Heart right ventricle (tissue), 16 donors: ENCODE data around the gene CHD3. TPM values are rescaled to one million over a fixed set of nuclear protein-coding genes. Genes with fewer than 3 reads are reported as not detected.
"Not testable (repeated sequence)": the region's sequence is repeated elsewhere in the genome, so short reads cannot be mapped to it uniquely, and the experiment has no call there.

Source experiments
- ATAC-seq, 8 donors: fragments of 200-7000 bp; cut with Tn5 transposase; one replicate each; pipeline ENCODE4 v1.9.1; 2020; ENCODE audit warnings: mild to moderate bottlenecking in 8 of 8, moderate library complexity in 8 of 8, moderate number of reproducible peaks in 1 of 8
- DNase-seq, 2 donors: peaks; one replicate each; pipeline ENCODE4 v3.0.0-alpha.2; 2020
- H3K27ac ChIP-seq, 10 donors: fragments of 200-600 bp; sonication (generic) in 2 of 10; one replicate each; pipeline versions ENCODE4 v1.5.0 to v1.8.0; 2020 to 2022; ENCODE audit warnings: mild to moderate bottlenecking in 3 of 10
- H3K27me3 ChIP-seq, 7 donors: fragments of 200-600 bp; one replicate each; pipeline ENCODE4 v1.8.0; 2021 to 2022; ENCODE audit warnings: mild to moderate bottlenecking in 2 of 7
- H3K36me3 ChIP-seq, 9 donors: fragments of 200-600 bp; sonication (generic) in 1 of 9; one replicate each; pipeline versions ENCODE4 v1.5.0 to v1.8.0; 2020 to 2022; ENCODE audit warnings: mild to moderate bottlenecking in 2 of 9
- H3K4me1 ChIP-seq, 9 donors: fragments of 200-600 bp; sonication (generic) in 1 of 9; one replicate each; pipeline versions ENCODE4 v1.5.0 to v1.8.0; 2020 to 2022; ENCODE audit warnings: mild to moderate bottlenecking in 4 of 9
- H3K4me3 ChIP-seq, 10 donors: fragments of 200-600 bp; sonication (generic) in 2 of 10; one replicate each; pipeline versions ENCODE4 v1.5.0 to v1.8.0; 2020 to 2022; ENCODE audit warnings: mild to moderate bottlenecking in 7 of 10, moderate library complexity in 2 of 10
- H3K9me3 ChIP-seq, 11 donors: fragments of 200-600 bp in 10 of 11; sonication (generic) in 2 of 11; one replicate each; pipeline versions ENCODE4 v1.5.0 to v1.8.0; 2013 to 2022; ENCODE audit warnings: mild to moderate bottlenecking in 2 of 11, control low read depth in 1 of 11, moderate library complexity in 1 of 11
- CTCF ChIP-seq, 9 donors: fragments of 200-600 bp; sonication (generic) in 2 of 9; IDR thresholded peaks; one replicate each; pipeline versions ENCODE4 v1.5.0 to v1.8.0; 2021 to 2022; ENCODE audit warnings: antibody characterized with exemption in 9 of 9, mild to moderate bottlenecking in 5 of 9, moderate library complexity in 1 of 9
- WGBS, 2 donors: extraction: QIAGEN DNeasy Blood & Tissue Kit; methylation state at CpG; one replicate each; pipeline ENCODE4 v1.1.7; 2013; ENCODE audit warnings: inconsistent platforms in 1 of 2; 5-methylcytosine and 5-hydroxymethylcytosine counted together
- intact Hi-C, 10 donors: fragments of 100-400 bp; cut with DNase I; formaldehyde crosslinking; loops; one replicate each; pipeline versions ENCODE4 v1.11.1 to v1.14.2; 2022
- polyA plus RNA-seq, 2 donors: library from polyadenylated mRNA; stranded (reverse); fragments of 200-250 nt; gene quantifications; one replicate each; pipeline ENCODE4 v1.2.3, GENCODE V29; 2013
- total RNA-seq, 10 donors: library from RNA; stranded (reverse); fragmentation: NEBNext Ultra II Directional in 3 of 10; extraction: Animal tissue kit (Norgen Biotek cat#: 25700) in 3 of 10; gene quantifications; one replicate each; pipeline versions ENCODE4 v1.2.1 to v1.2.4, GENCODE V29; 2021 to 2023
- donor health status: Arrhythmogenic right ventricular cardiomyopathy.
- donor health status: ischemic (EF 13 %, LVEDD 7.1; RV severe dilation, severe dysfunction).
- donor health status: healthy with polysubstance abuse.
- donor health status: DM: no; HTN: yes; CAD: no.
- donor health status: DM: no; HTN: no; CAD: no.
- donor health status: ischemic (EF 25% LVEDD 6.9; RV normal size, moderate dysfunction).
- donor health status: ischemic (EF 25% LVEDD 5.7; RV mildly dilated, moderate dysfunction).
- donor health status: healthy.
- donor health status: DM: yes; HTN: yes; CAD: no.
- donor health status: Ischemic cardiomyopathy.
- donor health status: ischemic (EF 35%, LVEDD 5.7; RV mildly dilated, moderate dysfunction).
- donor health status: nonischemic (EF 11% LVEDD 7.7; RV severe dilation, severe dysfunction).
- donor health status: DM: yes; HTN: yes; CAD: no.
- donor health status: PGD.
- donor health status: ischemic (EF 29% LVEDD 5.4; RV normal size, mild dysfunction).
- donor health status: nonischemic (EF 23%, LVEDD 6.1; RV moderate dilation, normal function).

CHD3 gene
- total and polyA plus RNA-seq, 12 donors, result 8.2 to 29.0 (median 11.1) TPM

GRCh38 chr17:7859028-7859427, 29.6 kb upstream of the CHD3 start:
- Histone ChIP-seq H3K9me3 (no peaks in the 10 kb centered on the region), H3K27me3 (no peaks in the 10 kb centered on the region), H3K36me3 (peaks cover 0 to 50% (median 1%) of the 10 kb centered on the region in 9 donors), H3K4me1 (peaks cover 0 to 47% (median 32%) of the 10 kb centered on the region in 9 donors), H3K4me3 (peak overlapping the region in 7 of 10 donors; percentile 65 to 72 (median 69)), H3K27ac (peak overlapping the region in 5 of 10 donors; percentile 85 to 98 (median 94))
- TF ChIP-seq CTCF (IDR thresholded peaks at IDR 0.05), result no peak
- intact Hi-C loops, result loop anchor here in 6 of 10 donors (5.0 to 10.0 kb wide), 4 partner anchors 37 to 296 kb away; partner anchors contain the start of genes PER1 (in 1 of the 6) and RNF227 (in 1 of the 6)
- no peak for ATAC-seq
- WGBS, 2 donors, result 83 to 84% methylated on average over 8 of the region's 8 CpGs
- DNase-seq, result no peak

GRCh38 chr17:7862692-7863437, 25.7 kb upstream of the CHD3 start:
- peaks cover 0 to 4% (median 0%) of the 10 kb centered on the region in 11 donors for H3K9me3 ChIP-seq
- DNase-seq (peak in 1 of 2 donors; percentile 62), ATAC-seq (no peak)
- WGBS, 2 donors, result 40 to 44% methylated on average over 3 of the region's 3 CpGs
- peak; percentile 65 to 83 (median 81) for TF ChIP-seq CTCF (IDR thresholded peaks at IDR 0.05)
- no peaks in the 10 kb centered on the region for H3K27me3 ChIP-seq
- peaks cover 0 to 65% (median 0%) of the 10 kb centered on the region in 9 donors for H3K36me3 ChIP-seq
- no peak overlapping the region for H3K27ac ChIP-seq
- H3K4me3 ChIP-seq, result no peak overlapping the region
- H3K4me1 ChIP-seq, result peaks cover 0 to 26% (median 14%) of the 10 kb centered on the region in 9 donors
- intact Hi-C loops, result loop anchor here (1.0 to 10.0 kb wide), 13 partner anchors 26 to 194 kb away; partner anchors contain the start of gene CHD3 (in 1 of the 10)

GRCh38 chr17:7864384-7864783, 24.2 kb upstream of the CHD3 start:
- not testable (repeated sequence) for ATAC-seq, DNase-seq, H3K27me3 ChIP-seq, H3K9me3 ChIP-seq, H3K27ac ChIP-seq, H3K4me3 ChIP-seq
- Histone ChIP-seq H3K36me3 (peaks cover 0 to 73% (median 0%) of the 10 kb centered on the region in 9 donors), H3K4me1 (peaks cover 0 to 15% (median under 1%) of the 10 kb centered on the region in 9 donors)
- 77 to 82% methylated on average over 5 of the region's 5 CpGs for WGBS, 2 donors
- intact Hi-C loops, result loop anchor here (5.0 to 10.0 kb wide), 8 partner anchors 33 to 193 kb away; no protein-coding TSS in a partner anchor

DNA sequence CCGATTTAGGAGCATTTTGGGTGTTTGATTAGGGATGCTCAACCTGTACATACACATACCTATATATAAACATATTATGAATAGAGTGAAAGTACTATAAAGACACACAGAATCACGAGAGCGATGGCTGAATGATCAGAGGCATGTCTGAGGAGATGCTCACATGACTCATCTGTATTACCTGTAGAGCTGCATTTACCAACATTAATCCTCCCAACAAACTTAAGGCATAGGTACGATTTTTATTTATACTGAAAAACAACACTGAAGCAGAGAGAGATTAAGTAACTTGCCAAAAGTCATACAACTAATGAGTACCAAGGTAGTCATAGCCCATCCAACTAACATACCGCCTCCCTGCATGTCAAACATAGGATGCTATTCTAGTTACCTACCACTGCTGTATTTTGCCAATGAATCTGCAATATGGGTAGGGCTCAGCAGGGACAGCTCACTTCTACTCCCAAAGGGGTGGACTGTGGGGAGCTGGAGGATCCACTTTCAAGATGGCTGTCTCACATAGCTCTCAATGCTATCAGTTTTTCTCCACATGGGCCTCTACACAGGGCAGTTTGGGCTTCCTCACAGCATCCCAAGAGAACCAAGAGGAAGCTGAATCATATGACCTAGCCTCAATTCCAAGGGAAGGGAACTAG, 23.5 kb upstream of the CHD3 start:
- no peak overlapping the region for H3K27ac ChIP-seq
- TF ChIP-seq CTCF (IDR thresholded peaks at IDR 0.05), result no peak
- DNase-seq, result no peak
- H3K4me3 ChIP-seq, result no peak overlapping the region
- H3K27me3 ChIP-seq, result no peaks in the 10 kb centered on the region
- H3K9me3 ChIP-seq, result peaks cover 0 to 4% (median 0%) of the 10 kb centered on the region in 11 donors
- peaks cover 0 to 15% (median 0%) of the 10 kb centered on the region in 9 donors for H3K4me1 ChIP-seq
- H3K36me3 ChIP-seq, result peaks cover 0 to 73% (median 0%) of the 10 kb centered on the region in 9 donors
- no peak for ATAC-seq
- intact Hi-C loops, result loop anchor here (5.0 to 10.0 kb wide), 8 partner anchors 32 to 192 kb away; no protein-coding TSS in a partner anchor
- WGBS, 2 donors, result 95 to 96% methylated on average over 5 of the region's 5 CpGs
